Chondrocyte (in vitro differentiated cells): Measurements from ENCODE around the gene PPP2R5B. TPM values are rescaled to one million over a fixed set of nuclear protein-coding genes. Genes with fewer than 3 reads are reported as not detected.

Experiments used
- DNase-seq: peaks from one replicate; pipeline ENCODE4 v3.0.0; 2021; ENCODE audit warnings: mixed read lengths, low spot score
- H3K27ac Mint-ChIP-seq: one replicate; pipeline ENCODE4 v1.8.0; 2021; ENCODE audit warnings: mild to moderate bottlenecking, moderate library complexity, mixed read lengths; ENCODE audit not compliant: unreplicated experiment
- H3K27me3 Mint-ChIP-seq: 2 replicates; pipeline ENCODE4 v1.8.0; 2021; ENCODE audit warnings: low read depth, mixed read lengths
- H3K36me3 Mint-ChIP-seq: 2 replicates; pipeline ENCODE4 v1.8.0; 2021; ENCODE audit warnings: low read depth, mixed read lengths
- H3K4me1 Mint-ChIP-seq: 2 replicates; pipeline ENCODE4 v1.8.0; 2021; ENCODE audit warnings: low read depth, mild to moderate bottlenecking, mixed read lengths
- H3K4me3 Mint-ChIP-seq: one replicate; pipeline ENCODE4 v1.8.0; 2021; ENCODE audit warnings: mild to moderate bottlenecking, moderate library complexity, mixed read lengths; ENCODE audit not compliant: unreplicated experiment
- H3K9me3 Mint-ChIP-seq: 2 replicates; pipeline ENCODE4 v1.8.0; 2021; ENCODE audit warnings: low read depth, mixed read lengths
- total RNA-seq: library from RNA; stranded (reverse); gene quantifications from 3 replicates; pipeline ENCODE4 v1.2.1, GENCODE V29; 2021
- TF ChIP-seq, protein P1 (sequence below): fragments of 200-600 bp; sonication (generic); IDR thresholded peaks from 2 replicates; pipeline ENCODE4 v1.5.0; 2021; ENCODE audit warnings: antibody characterized with exemption, mild to moderate bottlenecking, moderate library complexity

The PPP2R5B gene
- total RNA-seq, 1 donor from 2014 or later: 33.2 TPM

DNA sequence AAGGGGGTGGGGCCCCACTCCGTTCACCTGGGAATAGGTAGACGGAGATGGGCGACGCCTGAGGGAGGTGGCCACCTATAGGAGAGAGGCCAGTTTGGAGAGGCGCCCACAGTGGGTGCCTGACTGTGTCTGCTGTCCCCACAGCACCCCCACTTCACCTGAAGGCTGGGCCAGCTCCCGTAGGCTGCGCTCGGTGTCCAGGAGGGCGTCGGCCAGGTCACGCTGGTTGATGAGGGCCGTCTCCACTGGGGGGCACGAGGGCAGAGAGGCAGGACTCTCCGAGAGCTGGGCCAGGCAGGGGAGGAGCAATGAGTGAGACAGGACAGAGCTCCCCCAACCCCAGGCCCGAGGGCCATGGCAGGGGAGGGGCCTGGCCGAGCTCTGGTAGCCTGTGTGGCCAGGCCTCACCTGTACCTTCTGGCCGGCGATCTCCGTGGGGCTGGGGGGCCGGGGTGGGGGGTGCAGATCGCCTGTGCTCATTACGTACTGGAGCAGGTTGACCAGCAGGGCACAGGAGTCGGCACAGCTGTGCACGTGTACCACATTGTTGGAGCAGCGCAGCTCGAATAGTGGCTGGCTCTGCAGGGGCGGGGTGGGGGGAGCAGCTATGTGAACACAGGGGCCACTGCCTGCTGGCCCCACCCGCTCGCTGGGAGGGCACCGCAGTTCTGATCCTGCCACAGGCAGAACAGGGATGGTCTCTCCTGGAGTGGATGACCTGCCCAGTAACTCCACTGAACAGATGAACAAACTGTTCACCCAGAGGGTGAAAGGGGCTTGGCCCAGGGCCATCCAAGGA, 22.2 kb upstream of the PPP2R5B start:
- no peaks in the 10 kb centered on the region for H3K27me3 Mint-ChIP-seq
- H3K27ac Mint-ChIP-seq: no peak overlapping the region
- H3K36me3 Mint-ChIP-seq: peaks cover 25% of the 10 kb centered on the region
- DNase-seq: peak; percentile 93
- H3K4me3 Mint-ChIP-seq: no peak overlapping the region
- TF ChIP-seq, protein P1, sequence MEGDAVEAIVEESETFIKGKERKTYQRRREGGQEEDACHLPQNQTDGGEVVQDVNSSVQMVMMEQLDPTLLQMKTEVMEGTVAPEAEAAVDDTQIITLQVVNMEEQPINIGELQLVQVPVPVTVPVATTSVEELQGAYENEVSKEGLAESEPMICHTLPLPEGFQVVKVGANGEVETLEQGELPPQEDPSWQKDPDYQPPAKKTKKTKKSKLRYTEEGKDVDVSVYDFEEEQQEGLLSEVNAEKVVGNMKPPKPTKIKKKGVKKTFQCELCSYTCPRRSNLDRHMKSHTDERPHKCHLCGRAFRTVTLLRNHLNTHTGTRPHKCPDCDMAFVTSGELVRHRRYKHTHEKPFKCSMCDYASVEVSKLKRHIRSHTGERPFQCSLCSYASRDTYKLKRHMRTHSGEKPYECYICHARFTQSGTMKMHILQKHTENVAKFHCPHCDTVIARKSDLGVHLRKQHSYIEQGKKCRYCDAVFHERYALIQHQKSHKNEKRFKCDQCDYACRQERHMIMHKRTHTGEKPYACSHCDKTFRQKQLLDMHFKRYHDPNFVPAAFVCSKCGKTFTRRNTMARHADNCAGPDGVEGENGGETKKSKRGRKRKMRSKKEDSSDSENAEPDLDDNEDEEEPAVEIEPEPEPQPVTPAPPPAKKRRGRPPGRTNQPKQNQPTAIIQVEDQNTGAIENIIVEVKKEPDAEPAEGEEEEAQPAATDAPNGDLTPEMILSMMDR: no peak
- no peaks in the 10 kb centered on the region for H3K9me3 Mint-ChIP-seq
- no peaks in the 10 kb centered on the region for H3K4me1 Mint-ChIP-seq

DNA sequence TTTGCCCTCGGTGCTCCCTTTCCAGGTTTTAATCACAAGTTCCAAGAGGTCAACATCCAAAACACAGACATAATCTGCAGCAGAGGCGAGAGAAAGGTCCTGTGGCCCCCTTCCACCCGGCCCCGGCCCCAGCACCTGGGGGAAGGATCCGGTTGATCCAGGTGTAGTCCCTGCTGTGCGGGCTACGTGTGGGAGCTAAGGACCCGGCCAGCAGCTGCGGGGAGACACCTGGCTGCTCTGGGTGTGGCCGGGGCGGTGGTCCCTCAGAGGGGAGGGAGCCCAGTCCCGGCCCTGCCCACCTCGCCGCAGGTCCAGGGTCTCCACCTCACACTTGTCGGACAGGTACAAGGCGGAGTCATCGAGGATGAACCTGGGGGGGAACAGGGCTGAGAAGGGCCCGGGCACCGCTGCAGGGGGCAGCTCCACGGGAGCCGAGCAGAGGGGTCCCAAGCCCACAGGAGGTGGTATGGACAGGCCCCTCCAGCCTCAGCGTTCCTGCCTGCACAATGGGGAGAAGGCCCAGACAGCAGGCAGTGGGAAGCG, 21.1 kb upstream of the PPP2R5B start:
- Mint-ChIP-seq H3K27ac (no peak overlapping the region), H3K27me3 (no peaks in the 10 kb centered on the region), H3K4me1 (no peaks in the 10 kb centered on the region), H3K4me3 (no peak overlapping the region), H3K36me3 (peaks cover 30% of the 10 kb centered on the region), H3K9me3 (no peaks in the 10 kb centered on the region)
- DNase-seq: no peak
- TF ChIP-seq, protein P1: no peak

DNA sequence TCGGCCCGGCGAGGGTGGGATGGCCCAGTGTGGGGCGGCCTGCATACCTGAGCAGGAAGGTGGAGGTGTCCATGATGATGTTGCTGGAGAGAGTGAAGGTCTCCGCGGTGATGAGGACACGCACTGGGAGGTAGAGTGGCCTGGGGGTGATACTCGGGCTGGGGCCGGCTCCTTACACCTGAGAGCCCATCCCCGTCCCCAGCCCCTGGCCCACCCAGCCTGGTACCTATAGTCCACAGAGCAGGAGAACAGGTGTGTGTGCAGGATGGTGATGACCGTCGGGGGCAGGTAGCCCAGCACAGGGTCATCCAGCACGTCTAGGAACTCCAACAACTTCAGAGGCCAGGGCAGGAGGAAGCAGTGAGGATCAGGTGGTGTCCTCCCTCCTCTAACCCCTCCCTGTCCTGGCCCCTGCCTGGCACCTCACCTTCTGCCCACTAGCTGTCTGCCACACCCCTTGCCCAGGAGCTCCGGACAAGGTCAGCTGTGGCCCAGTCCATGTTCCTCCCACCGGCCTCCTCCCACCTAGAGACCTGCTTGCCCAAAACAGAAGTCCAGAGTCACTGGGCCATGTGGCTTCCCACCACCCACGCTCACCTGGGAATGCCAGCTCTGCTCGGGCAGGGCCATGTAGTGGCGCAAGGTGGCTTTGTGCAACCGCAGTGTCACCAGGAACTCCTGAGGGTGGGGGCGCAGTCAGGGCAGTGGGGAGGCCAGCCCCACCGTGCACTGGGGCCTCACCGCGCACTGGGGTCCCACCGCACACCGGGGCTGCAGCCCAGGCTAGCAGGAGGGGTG, 18.8 kb upstream of the PPP2R5B start:
- no peak overlapping the region for H3K27ac Mint-ChIP-seq
- DNase-seq: no peak
- H3K27me3 Mint-ChIP-seq: no peaks in the 10 kb centered on the region
- peaks cover 24% of the 10 kb centered on the region for H3K36me3 Mint-ChIP-seq
- no peaks in the 10 kb centered on the region for H3K9me3 Mint-ChIP-seq
- no peak overlapping the region for H3K4me3 Mint-ChIP-seq
- no peaks in the 10 kb centered on the region for H3K4me1 Mint-ChIP-seq
- TF ChIP-seq, protein P1: no peak

DNA sequence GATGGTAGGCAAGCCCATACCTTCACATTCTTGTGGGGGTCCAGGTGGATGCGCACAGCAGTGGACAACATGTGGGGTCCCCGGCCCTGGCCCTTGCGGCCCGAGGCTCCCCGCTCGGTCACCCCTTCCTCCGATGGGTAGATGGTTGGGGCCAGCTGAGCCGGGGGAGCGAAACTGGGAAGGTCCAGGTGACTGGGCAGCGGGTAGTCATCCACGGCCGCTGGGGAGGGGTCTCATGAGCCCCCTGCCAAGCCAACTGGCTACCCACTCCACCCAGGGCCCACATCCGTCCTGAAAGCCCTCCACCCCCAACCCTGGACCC, 18.2 kb upstream of the PPP2R5B start:
- TF ChIP-seq, protein P1: no peak
- no peak overlapping the region for H3K4me3 Mint-ChIP-seq

GRCh38 chr11:64908766-64909165, 15.7 kb upstream of the PPP2R5B start:
- Mint-ChIP-seq H3K27me3 (no peaks in the 10 kb centered on the region), H3K27ac (no peak overlapping the region), H3K4me3 (no peak overlapping the region), H3K4me1 (no peaks in the 10 kb centered on the region), H3K9me3 (no peaks in the 10 kb centered on the region), H3K36me3 (peaks cover 28% of the 10 kb centered on the region)
- no peak for DNase-seq
- TF ChIP-seq, protein P1: no peak

More for the DNA sequence above, 18.2 kb upstream of the PPP2R5B start:
- Mint-ChIP-seq H3K4me1 (no peaks in the 10 kb centered on the region), H3K27me3 (no peaks in the 10 kb centered on the region), H3K27ac (no peak overlapping the region), H3K36me3 (peaks cover 26% of the 10 kb centered on the region), H3K9me3 (no peaks in the 10 kb centered on the region)
- no peak for DNase-seq
